H9 (cell line): ENCODE results near the gene TTC1. TPM values are rescaled to one million over a fixed set of nuclear protein-coding genes. Genes with fewer than 3 reads are reported as not detected.
A peak's percentile ranks its signal among the peaks of the same experiment; 100 is the strongest.

ENCODE experiments used
- DNase-seq: peaks from one replicate; pipeline ENCODE4 v3.0.0-alpha.2; 2017
- H2AFZ ChIP-seq: one replicate; pipeline ENCODE4 v1.6.1; 2013; ENCODE audit warnings: mild to moderate bottlenecking, low read length, control low read depth, moderate library complexity
- H2AK5ac ChIP-seq: 2 replicates; pipeline ENCODE4 v1.6.1; 2013; ENCODE audit warnings: low read length, control low read depth, mixed read lengths; ENCODE audit not compliant: insufficient read length
- H2BK120ac ChIP-seq: one replicate; pipeline ENCODE4 v1.6.1; 2013; ENCODE audit warnings: low read depth, mild to moderate bottlenecking, low read length, control low read depth, inconsistent platforms; ENCODE audit not compliant: poor library complexity, severe bottlenecking
- H2BK12ac ChIP-seq: 2 replicates; pipeline ENCODE4 v1.6.1; 2013; ENCODE audit warnings: low read length, control low read depth, mixed read lengths, low read depth; ENCODE audit not compliant: insufficient read length
- H2BK15ac ChIP-seq: 2 replicates; pipeline ENCODE4 v1.6.1; 2013; ENCODE audit warnings: low read depth, low read length, control low read depth
- H2BK20ac ChIP-seq: one replicate; pipeline ENCODE4 v1.6.1; 2013; ENCODE audit warnings: low read depth, mild to moderate bottlenecking, low read length, control low read depth, inconsistent platforms; ENCODE audit not compliant: poor library complexity, severe bottlenecking
- H2BK5ac ChIP-seq: 2 replicates; pipeline ENCODE4 v1.6.1; 2013; ENCODE audit warnings: low read length, control low read depth, mixed read lengths; ENCODE audit not compliant: insufficient read length
- H3K14ac ChIP-seq: 2 replicates; pipeline ENCODE4 v1.6.1; 2013; ENCODE audit warnings: low read length, control low read depth; ENCODE audit not compliant: insufficient read depth
- H3K18ac ChIP-seq: 2 replicates; pipeline ENCODE4 v1.6.1; 2013; ENCODE audit warnings: low read depth, mild to moderate bottlenecking, mixed read lengths, low read length, control low read depth; ENCODE audit not compliant: insufficient read length
- H3K23ac ChIP-seq: 2 replicates; pipeline ENCODE4 v1.6.1; 2013; ENCODE audit warnings: low read length, control low read depth, mixed read lengths, low read depth; ENCODE audit not compliant: insufficient read length
- H3K23me2 ChIP-seq: 2 replicates; pipeline ENCODE4 v1.6.1; 2013; ENCODE audit warnings: low read depth, mild to moderate bottlenecking, mixed read lengths, low read length, control low read depth; ENCODE audit not compliant: insufficient read length, poor library complexity, severe bottlenecking
- H3K27ac ChIP-seq: 2 replicates; pipeline ENCODE4 v1.5.1; 2013; ENCODE audit warnings: low read length, control low read depth, mixed read lengths, low read depth; ENCODE audit not compliant: insufficient read length
- H3K27me3 ChIP-seq: 2 replicates; pipeline ENCODE4 v1.6.1; 2013; ENCODE audit warnings: low read length, control low read depth, inconsistent platforms; ENCODE audit not compliant: insufficient read depth
- H3K4ac ChIP-seq: 2 replicates; pipeline ENCODE4 v1.6.1; 2013; ENCODE audit warnings: low read depth, mild to moderate bottlenecking, control low read depth, inconsistent platforms, low read length, moderate library complexity
- H3K4me1 ChIP-seq: 2 replicates; pipeline ENCODE4 v1.6.1; 2013; ENCODE audit warnings: low read length, control low read depth, inconsistent platforms; ENCODE audit not compliant: insufficient read depth
- H3K4me2 ChIP-seq: 2 replicates; pipeline ENCODE4 v1.6.1; 2013; ENCODE audit warnings: low read length, control low read depth, mixed read lengths; ENCODE audit not compliant: insufficient read length, insufficient read depth
- H3K56ac ChIP-seq: 2 replicates; pipeline ENCODE4 v1.6.1; 2013; ENCODE audit warnings: low read depth, mild to moderate bottlenecking, mixed read lengths, low read length, control low read depth; ENCODE audit not compliant: insufficient read length
- H3K79me1 ChIP-seq: 2 replicates; pipeline ENCODE4 v1.6.1; 2013; ENCODE audit warnings: low read depth, mild to moderate bottlenecking, moderate library complexity, low read length, control low read depth, inconsistent platforms; ENCODE audit not compliant: insufficient read depth, poor library complexity, severe bottlenecking
- H3K79me2 ChIP-seq: 2 replicates; pipeline ENCODE4 v1.6.1; 2013; ENCODE audit warnings: low read length, control low read depth, inconsistent platforms; ENCODE audit not compliant: insufficient read depth
- H3K9ac ChIP-seq: 2 replicates; pipeline ENCODE4 v1.6.1; 2013; ENCODE audit warnings: low read length, control low read depth, mixed read lengths; ENCODE audit not compliant: insufficient read length; ENCODE audit errors: extremely low read depth
- H3K9me3 ChIP-seq: one replicate; pipeline ENCODE4 v1.6.1; 2013; ENCODE audit warnings: low read depth, low read length, inconsistent platforms; ENCODE audit not compliant: control insufficient read depth
- H3T11ph ChIP-seq: one replicate; pipeline ENCODE4 v1.6.1; 2013; ENCODE audit warnings: mild to moderate bottlenecking, low read length, control low read depth, inconsistent platforms
- H4K20me1 ChIP-seq: one replicate; pipeline ENCODE4 v1.6.1; 2013; ENCODE audit not compliant: control insufficient read depth, insufficient read length, insufficient read depth
- H4K5ac ChIP-seq: 2 replicates; pipeline ENCODE4 v1.6.1; 2013; ENCODE audit warnings: low read depth, mild to moderate bottlenecking, mixed read lengths, low read length, control low read depth; ENCODE audit not compliant: insufficient read length
- H4K8ac ChIP-seq: replicated peaks from 2 replicates; pipeline ENCODE4 v1.6.1; 2013; ENCODE audit warnings: low read length, control low read depth, mixed read lengths, low read depth; ENCODE audit not compliant: insufficient read length
- H4K91ac ChIP-seq: 2 replicates; pipeline ENCODE4 v1.6.1; 2013; ENCODE audit warnings: low read depth, mild to moderate bottlenecking, moderate library complexity, mixed read lengths, low read length, control low read depth; ENCODE audit not compliant: insufficient read length
- H3K27ac Mint-ChIP-seq, 3 experiments: 2 replicates in 2 of 3; 3 replicates in 1 of 3; pipeline ENCODE4 v1.8.0; 2020 to 2021; ENCODE audit warnings: mixed read lengths in 3 of 3, mild to moderate bottlenecking in 1 of 3, moderate library complexity in 1 of 3
- H3K27me3 Mint-ChIP-seq: 2 replicates; pipeline ENCODE4 v1.8.0; 2021; ENCODE audit warnings: low read depth, mild to moderate bottlenecking, moderate library complexity, mixed read lengths
- H3K36me3 Mint-ChIP-seq, 3 experiments: 2 replicates in 2 of 3; 3 replicates in 1 of 3; pipeline ENCODE4 v1.8.0; 2020 to 2021; ENCODE audit warnings: low read depth in 3 of 3, mixed read lengths in 3 of 3; ENCODE audit not compliant: insufficient read depth in 1 of 3
- H3K4me1 Mint-ChIP-seq, 2 experiments: 2 replicates each; pipeline ENCODE4 v1.8.0; 2020; ENCODE audit warnings: mixed read lengths in 2 of 2
- H3K4me3 Mint-ChIP-seq, 2 experiments: 2 replicates in 1 of 2; 3 replicates in 1 of 2; pipeline ENCODE4 v1.8.0; 2020 to 2021; ENCODE audit warnings: mild to moderate bottlenecking in 2 of 2, mixed read lengths in 2 of 2, moderate library complexity in 1 of 2
- H3K9me3 Mint-ChIP-seq, 2 experiments: 2 replicates in 1 of 2; 3 replicates in 1 of 2; pipeline ENCODE4 v1.8.0; 2020; ENCODE audit warnings: mild to moderate bottlenecking in 2 of 2, mixed read lengths in 2 of 2, moderate library complexity in 1 of 2
- WGBS: extraction: QIAGEN DNeasy Blood & Tissue Kit; methylation state at CpG from one replicate; pipeline ENCODE4 v1.1.7; 2013; ENCODE audit warnings: missing lambda C conversion rate, low lambda C conversion rate, mixed read lengths; ENCODE audit not compliant: insufficient read length; ENCODE audit errors: extremely low coverage; 5-methylcytosine and 5-hydroxymethylcytosine counted together
- total RNA-seq: library from RNA; stranded (reverse); gene quantifications from 2 replicates; pipeline ENCODE4 v1.2.1, GENCODE V29; 2021
- TF ChIP-seq, protein P1 (sequence below): fragments of 200-600 bp; sonication (generic); conservative IDR thresholded peaks from 3 replicates; pipeline ENCODE4 v1.8.0; 2021; ENCODE audit warnings: antibody characterized with exemption, mild to moderate bottlenecking

TTC1 gene
- total RNA-seq, 1 experiment from 2014 or later: 62.6 TPM

DNA sequence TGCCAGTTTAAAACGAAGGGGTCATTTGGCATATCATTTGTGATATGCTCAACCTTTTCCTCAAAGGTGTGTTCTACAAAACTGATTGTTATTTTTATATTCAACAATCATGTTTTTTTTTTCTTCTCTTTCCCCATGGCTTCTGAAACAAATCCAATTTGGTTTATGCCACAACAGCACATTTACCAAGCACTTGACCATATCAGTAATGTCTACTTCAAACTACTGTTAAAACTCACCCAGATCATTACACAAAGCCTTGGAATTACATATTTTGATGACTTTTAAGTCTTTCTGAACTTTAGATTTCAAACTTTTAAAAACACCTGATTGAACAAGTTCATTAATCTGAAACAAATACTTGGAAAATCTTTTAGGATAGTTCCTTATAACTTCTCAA, 81.1 kb downstream of the TTC1 start:
- WGBS: no CpG with 5 or more reads among the region's 1 CpG
- peak overlapping the region in 1 of 3 experiments; percentile 34; a peak in 2 of 7 replicates for H3K27ac Mint-ChIP-seq
- H3K9ac ChIP-seq: no peak overlapping the region
- H3K27me3 Mint-ChIP-seq: no peaks in the 10 kb centered on the region
- H3K9me3 ChIP-seq: no peaks in the 10 kb centered on the region
- H3K23ac ChIP-seq: no peak overlapping the region
- no peak overlapping the region for H4K5ac ChIP-seq
- H3K4me1 ChIP-seq: no peaks in the 10 kb centered on the region
- no peak overlapping the region for H2AFZ ChIP-seq
- H3K9me3 Mint-ChIP-seq: no peaks in the 10 kb centered on the region
- H3K14ac ChIP-seq: no peak overlapping the region
- H3K27ac ChIP-seq: no peak overlapping the region
- peaks cover 3 to 4% of the 10 kb centered on the region in 2 experiments; a peak in 2 of 4 replicates for H3K4me1 Mint-ChIP-seq
- DNase-seq: no peak
- no peaks in the 10 kb centered on the region for H3K79me1 ChIP-seq
- H2BK15ac ChIP-seq: no peak overlapping the region
- H4K8ac ChIP-seq: no peak overlapping the region
- no peak overlapping the region for H3K4me3 Mint-ChIP-seq
- H3K4ac ChIP-seq: no peak overlapping the region
- H4K20me1 ChIP-seq: no peaks in the 10 kb centered on the region
- H3K36me3 Mint-ChIP-seq: peaks cover 19 to 31% (median 30%) of the 10 kb centered on the region in 3 experiments; a peak in 6 of 7 replicates
- H3K18ac ChIP-seq: no peak overlapping the region
- no peak overlapping the region for H3K56ac ChIP-seq
- no peak overlapping the region for H2BK120ac ChIP-seq
- no peak overlapping the region for H2BK20ac ChIP-seq
- H3T11ph ChIP-seq: no peak overlapping the region
- H2AK5ac ChIP-seq: no peak overlapping the region
- H3K79me2 ChIP-seq: no peaks in the 10 kb centered on the region
- TF ChIP-seq, protein P1, sequence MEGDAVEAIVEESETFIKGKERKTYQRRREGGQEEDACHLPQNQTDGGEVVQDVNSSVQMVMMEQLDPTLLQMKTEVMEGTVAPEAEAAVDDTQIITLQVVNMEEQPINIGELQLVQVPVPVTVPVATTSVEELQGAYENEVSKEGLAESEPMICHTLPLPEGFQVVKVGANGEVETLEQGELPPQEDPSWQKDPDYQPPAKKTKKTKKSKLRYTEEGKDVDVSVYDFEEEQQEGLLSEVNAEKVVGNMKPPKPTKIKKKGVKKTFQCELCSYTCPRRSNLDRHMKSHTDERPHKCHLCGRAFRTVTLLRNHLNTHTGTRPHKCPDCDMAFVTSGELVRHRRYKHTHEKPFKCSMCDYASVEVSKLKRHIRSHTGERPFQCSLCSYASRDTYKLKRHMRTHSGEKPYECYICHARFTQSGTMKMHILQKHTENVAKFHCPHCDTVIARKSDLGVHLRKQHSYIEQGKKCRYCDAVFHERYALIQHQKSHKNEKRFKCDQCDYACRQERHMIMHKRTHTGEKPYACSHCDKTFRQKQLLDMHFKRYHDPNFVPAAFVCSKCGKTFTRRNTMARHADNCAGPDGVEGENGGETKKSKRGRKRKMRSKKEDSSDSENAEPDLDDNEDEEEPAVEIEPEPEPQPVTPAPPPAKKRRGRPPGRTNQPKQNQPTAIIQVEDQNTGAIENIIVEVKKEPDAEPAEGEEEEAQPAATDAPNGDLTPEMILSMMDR: no peak
- H4K91ac ChIP-seq: no peak overlapping the region
- no peaks in the 10 kb centered on the region for H3K23me2 ChIP-seq
- no peak overlapping the region for H2BK5ac ChIP-seq
- H3K27me3 ChIP-seq: no peaks in the 10 kb centered on the region
- H2BK12ac ChIP-seq: no peak overlapping the region
- H3K4me2 ChIP-seq: no peak overlapping the region
